Duodenal mucosa (tissue), 2 donors: ENCODE measurements around the gene ERGIC1.
A peak's percentile ranks its signal among the peaks of the same experiment; 100 is the strongest.
"Not testable (repeated sequence)": the region's sequence is repeated elsewhere in the genome, so short reads cannot be mapped to it uniquely, and the experiment has no call there.

Source experiments
- H3K27ac ChIP-seq: one replicate; pipeline ENCODE4 v1.7.0; 2013; ENCODE audit warnings: low read depth, low read length
- H3K27me3 ChIP-seq, 2 donors: one replicate each; pipeline ENCODE4 v1.7.0; 2013; ENCODE audit warnings: low read length in 2 of 2, control low read depth in 1 of 2; ENCODE audit not compliant: insufficient read depth in 2 of 2, control insufficient read depth in 1 of 2
- H3K36me3 ChIP-seq, 2 donors: one replicate each; pipeline ENCODE4 v1.7.0; 2013; ENCODE audit warnings: low read length in 2 of 2, control low read depth in 1 of 2; ENCODE audit not compliant: insufficient read depth in 2 of 2, control insufficient read depth in 1 of 2
- H3K4me1 ChIP-seq, 2 donors: one replicate each; pipeline ENCODE4 v1.7.0; 2013; ENCODE audit warnings: low read length in 2 of 2, control low read depth in 1 of 2; ENCODE audit not compliant: insufficient read depth in 2 of 2, control insufficient read depth in 1 of 2
- H3K4me3 ChIP-seq, 2 donors: one replicate each; pipeline ENCODE4 v1.7.0; 2013; ENCODE audit warnings: low read length in 2 of 2, low read depth in 1 of 2
- H3K9ac ChIP-seq, 2 donors: one replicate each; pipeline ENCODE4 v1.7.0; 2013; ENCODE audit warnings: low read length in 2 of 2, low read depth in 1 of 2
- H3K9me3 ChIP-seq, 2 donors: one replicate each; pipeline ENCODE4 v1.7.0; 2013; ENCODE audit warnings: low read length in 2 of 2, control low read depth in 1 of 2; ENCODE audit not compliant: control insufficient read depth in 1 of 2

ERGIC1 gene

DNA sequence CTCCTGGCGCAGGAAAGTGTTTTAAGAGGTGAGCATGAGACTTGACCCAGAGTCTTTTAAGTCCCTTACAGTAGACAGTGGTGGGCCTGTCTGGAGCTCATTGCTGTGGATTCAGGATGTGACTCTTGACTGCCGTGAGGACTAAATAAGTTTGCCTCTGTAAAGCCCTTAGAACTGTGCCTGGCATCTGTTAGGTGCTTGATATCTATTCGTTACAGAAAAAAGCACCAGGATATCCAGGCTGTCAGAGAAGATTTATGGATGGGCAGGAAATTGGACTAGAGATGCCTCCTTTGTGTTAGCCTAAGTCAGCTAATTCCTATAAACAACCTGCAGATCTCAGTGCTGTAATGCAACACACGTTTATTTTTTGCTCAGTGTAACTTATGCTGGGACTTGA lies 12.6 kb downstream of the ERGIC1 start:
- Histone ChIP-seq H3K4me1 (peaks cover 33 to 49% of the 10 kb centered on the region in 2 donors), H3K36me3 (peaks cover 0 to 3% of the 10 kb centered on the region in 2 donors), H3K9ac (peak overlapping the region in 1 of 2 donors; percentile 8), H3K27me3 (no peaks in the 10 kb centered on the region), H3K9me3 (no peaks in the 10 kb centered on the region), H3K27ac (no peak overlapping the region), H3K4me3 (no peak overlapping the region)

- H3K27ac ChIP-seq, H3K4me3 ChIP-seq, H3K9ac ChIP-seq, H3K9me3 ChIP-seq, H3K36me3 ChIP-seq, H3K27me3 ChIP-seq: not testable (repeated sequence)
- H3K4me1 ChIP-seq: peaks cover 41 to 58% of the 10 kb centered on the region in 2 donors
These were observed 13.5 kb downstream of the ERGIC1 start for GRCh38 chr5:172847584-172847983.

- Histone ChIP-seq H3K4me1 (peaks cover 49 to 67% of the 10 kb centered on the region in 2 donors), H3K27me3 (no peaks in the 10 kb centered on the region), H3K27ac (no peak overlapping the region), H3K9ac (peak overlapping the region; percentile 16 to 50), H3K9me3 (no peaks in the 10 kb centered on the region), H3K4me3 (no peak overlapping the region), H3K36me3 (no peaks in the 10 kb centered on the region)
These were observed 14.4 kb downstream of the ERGIC1 start for GRCh38 chr5:172848419-172848818.

DNA sequence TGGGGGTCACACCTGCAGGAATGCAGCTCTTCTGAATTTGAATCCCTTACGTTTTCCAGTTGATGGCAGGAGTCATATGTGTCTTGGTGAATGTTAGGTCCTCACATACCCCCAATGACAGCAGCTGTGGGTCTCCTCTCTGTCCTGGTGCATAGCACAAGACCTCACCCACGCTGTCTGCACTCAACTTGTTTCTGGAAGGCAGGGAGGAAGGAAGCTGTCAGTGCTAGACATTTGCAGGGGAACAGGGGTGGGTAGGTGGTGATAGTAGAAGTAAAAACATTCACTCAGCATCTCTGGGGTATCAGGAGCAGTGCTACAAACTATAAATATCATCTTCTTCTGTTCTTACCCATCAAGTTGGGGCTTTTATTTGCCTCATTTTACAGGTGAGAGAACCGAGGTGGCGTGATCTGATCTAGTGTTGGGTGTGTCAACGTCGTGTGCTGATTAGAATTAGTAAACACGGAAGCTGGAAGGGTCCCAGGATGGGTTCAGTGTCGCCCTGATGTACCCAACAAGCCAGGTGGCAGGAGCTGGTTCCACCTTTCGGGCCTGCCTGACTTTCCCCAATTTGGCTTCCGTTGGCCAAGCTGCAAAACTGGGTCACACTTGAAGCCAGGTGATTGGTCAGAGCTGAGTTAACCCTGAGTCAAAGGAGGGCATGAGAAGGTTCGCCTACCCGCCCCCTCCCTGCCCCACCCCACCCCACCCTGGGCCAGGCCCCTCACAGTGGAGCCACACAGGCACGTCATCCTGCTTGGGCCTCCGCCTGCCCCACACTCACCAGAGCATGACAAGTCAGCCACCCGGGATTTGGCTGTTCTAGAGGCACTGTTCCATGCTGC lies 15.8 kb downstream of the ERGIC1 start:
- H3K9me3 ChIP-seq: no peaks in the 10 kb centered on the region
- peaks cover 62 to 74% of the 10 kb centered on the region in 2 donors for H3K4me1 ChIP-seq
- no peaks in the 10 kb centered on the region for H3K36me3 ChIP-seq
- H3K27me3 ChIP-seq: no peaks in the 10 kb centered on the region
- peak overlapping the region; percentile 49 to 50 for H3K9ac ChIP-seq
- H3K27ac ChIP-seq: peak overlapping the region; percentile 60
- no peak overlapping the region for H3K4me3 ChIP-seq

- Histone ChIP-seq H3K9ac (peak overlapping the region in 1 of 2 donors; percentile 49), H3K36me3 (no peaks in the 10 kb centered on the region), H3K4me1 (peaks cover 66 to 80% of the 10 kb centered on the region in 2 donors), H3K27me3 (no peaks in the 10 kb centered on the region), H3K27ac (peak overlapping the region; percentile 60), H3K9me3 (no peaks in the 10 kb centered on the region), H3K4me3 (no peak overlapping the region)
These were observed 16.4 kb downstream of the ERGIC1 start for GRCh38 chr5:172850454-172850797.

GRCh38 chr5:172851254-172851653 lies 17.2 kb downstream of the ERGIC1 start:
- Histone ChIP-seq H3K9ac (peak overlapping the region in 1 of 2 donors; percentile 29), H3K4me1 (peaks cover 65 to 81% of the 10 kb centered on the region in 2 donors)
- not testable (repeated sequence) for H3K27me3 ChIP-seq, H3K36me3 ChIP-seq, H3K27ac ChIP-seq, H3K4me3 ChIP-seq, H3K9me3 ChIP-seq

GRCh38 chr5:172852490-172853354 lies 18.7 kb downstream of the ERGIC1 start:
- Histone ChIP-seq H3K4me1 (peaks cover 60 to 71% of the 10 kb centered on the region in 2 donors), H3K27me3 (no peaks in the 10 kb centered on the region), H3K9me3 (no peaks in the 10 kb centered on the region), H3K27ac (peak overlapping the region; percentile 58), H3K9ac (no peak overlapping the region), H3K4me3 (no peak overlapping the region), H3K36me3 (peaks cover 0 to 4% of the 10 kb centered on the region in 2 donors)

DNA sequence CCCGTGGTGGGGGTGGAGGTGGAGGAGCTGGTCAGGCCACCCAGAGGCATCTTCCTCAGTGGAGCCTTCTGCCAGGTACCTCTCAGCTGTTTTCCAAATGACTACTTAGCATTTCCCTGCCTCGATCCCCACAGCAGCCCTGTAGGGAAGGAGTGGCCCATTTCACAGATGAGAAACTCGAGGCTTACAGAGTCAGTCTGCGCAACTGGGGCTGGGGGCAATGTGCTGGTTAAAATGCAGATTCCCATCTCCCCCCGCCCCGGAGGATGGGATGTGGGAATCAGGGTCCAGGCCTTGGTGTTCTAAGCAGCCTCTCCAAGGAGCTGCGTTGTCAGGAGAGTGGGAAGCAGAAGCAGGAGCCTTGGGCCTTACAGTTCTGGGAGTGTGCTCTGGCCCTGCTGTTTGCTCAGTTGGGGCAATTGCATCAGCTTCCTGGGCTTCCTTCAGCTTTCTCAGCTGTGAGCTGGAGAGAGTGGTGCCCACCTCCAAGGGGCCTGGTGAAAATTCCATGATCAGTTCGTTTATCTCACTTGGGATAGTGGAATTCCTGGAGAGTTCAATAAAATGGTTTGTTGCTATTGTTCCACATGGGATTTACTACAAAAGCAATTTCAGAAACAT lies 19.4 kb downstream of the ERGIC1 start:
- peak overlapping the region; percentile 58 for H3K27ac ChIP-seq
- peaks cover 59 to 71% of the 10 kb centered on the region in 2 donors for H3K4me1 ChIP-seq
- H3K27me3 ChIP-seq: no peaks in the 10 kb centered on the region
- H3K36me3 ChIP-seq: peaks cover 0 to 4% of the 10 kb centered on the region in 2 donors
- no peaks in the 10 kb centered on the region for H3K9me3 ChIP-seq
- H3K4me3 ChIP-seq: no peak overlapping the region
- H3K9ac ChIP-seq: peak overlapping the region in 1 of 2 donors; percentile 34

- Histone ChIP-seq H3K9ac (peak overlapping the region in 1 of 2 donors; percentile 35), H3K27ac (peak overlapping the region; percentile 58), H3K4me3 (no peak overlapping the region), H3K4me1 (peaks cover 59 to 71% of the 10 kb centered on the region in 2 donors), H3K36me3 (peaks cover 0 to 4% of the 10 kb centered on the region in 2 donors), H3K27me3 (no peaks in the 10 kb centered on the region), H3K9me3 (no peaks in the 10 kb centered on the region)
These were observed 20.4 kb downstream of the ERGIC1 start for GRCh38 chr5:172854451-172854871.
